Transverse colon (tissue), 4 donors: ENCODE data around the gene RNU4-1. TPM values are rescaled to one million over a fixed set of nuclear protein-coding genes. Genes with fewer than 3 reads are reported as not detected.
A peak's percentile ranks its signal among the peaks of the same experiment; 100 is the strongest.
"Not testable (repeated sequence)": the region's sequence is repeated elsewhere in the genome, so short reads cannot be mapped to it uniquely, and the experiment has no call there.

Source experiments
- DNase-seq: peaks from one replicate; pipeline ENCODE4 v3.0.0-alpha.2; 2019
- H3K27ac ChIP-seq, 4 donors: fragments of 200-600 bp; sonication (generic); 2 replicates each; pipeline ENCODE4 v1.5.1; 2016 to 2018; ENCODE audit warnings: inconsistent platforms in 4 of 4
- H3K27me3 ChIP-seq: fragments of 200-600 bp; sonication (generic); 2 replicates; pipeline ENCODE4 v1.5.1; 2017; ENCODE audit warnings: inconsistent platforms
- H3K36me3 ChIP-seq, 4 donors: fragments of 200-600 bp; sonication (generic); 2 replicates each; pipeline ENCODE4 v1.5.1; 2017 to 2019; ENCODE audit warnings: inconsistent platforms in 4 of 4
- H3K4me1 ChIP-seq, 4 donors: fragments of 200-600 bp; sonication (generic); 2 replicates each; pipeline ENCODE4 v1.5.1; 2017 to 2020; ENCODE audit warnings: inconsistent platforms in 4 of 4
- H3K4me3 ChIP-seq, 4 donors: fragments of 200-600 bp; sonication (generic); 1 replicate in 1 of 4; 2 replicates in 3 of 4; pipeline versions ENCODE4 v1.5.1 to v1.6.1; 2017 to 2019; ENCODE audit warnings: inconsistent platforms in 4 of 4
- H3K9me3 ChIP-seq, 2 donors: fragments of 200-600 bp; sonication (generic); 2 replicates each; pipeline ENCODE4 v1.5.1; 2017 to 2019; ENCODE audit warnings: inconsistent platforms in 2 of 2
- CTCF ChIP-seq, 5 experiments: fragments of 200-600 bp in 3 of 5; fragments of 450-650 bp in 2 of 5; sonication (generic) in 3 of 5; IDR thresholded peaks; 1 replicate in 2 of 5; 2 replicates in 3 of 5; pipeline ENCODE4 v1.5.1; 2016 to 2017; ENCODE audit warnings: antibody characterized with exemption in 5 of 5, inconsistent platforms in 3 of 5, mild to moderate bottlenecking in 2 of 5, moderate library complexity in 1 of 5
- EP300 ChIP-seq: sonication (generic); formaldehyde crosslinking; IDR thresholded peaks from one replicate; pipeline ENCODE4 v1.6.1; 2017; ENCODE audit warnings: antibody characterized with exemption, low read depth
- POLR2A ChIP-seq: fragments of 450-650 bp; IDR thresholded peaks from one replicate; pipeline ENCODE4 v1.6.1; 2016; ENCODE audit warnings: antibody characterized with exemption, mild to moderate bottlenecking, moderate library complexity
- POLR2AphosphoS5 ChIP-seq, 3 donors: sonication (generic); formaldehyde crosslinking; IDR thresholded peaks; one replicate each; pipeline ENCODE4 v1.6.1; 2016; ENCODE audit warnings: antibody characterized with exemption in 3 of 3
- WGBS, 2 donors: methylation state at CpG; one replicate each; pipeline ENCODE4 v1.1.5; 2018; ENCODE audit warnings: low coverage in 1 of 2; 5-methylcytosine and 5-hydroxymethylcytosine counted together
- in situ Hi-C, 4 donors: fragments of 200-750 bp; cut with MboI; loops; one replicate each; pipeline versions ENCODE4 v1.15.0 to v1.15.1; 2017; ENCODE audit warnings: low sequenced_read_pairs in 3 of 4, low pct_ligation_motif_present in 1 of 4, low pct_unique_long_range_greater_than_20kb in 1 of 4
- intact Hi-C: fragments of 100-400 bp; cut with DNase I; formaldehyde crosslinking; loops from one replicate; pipeline ENCODE4 v1.15.1; 2023; ENCODE audit warnings: low total_unique reads
- total RNA-seq, 4 donors: library from RNA; depleted of rRNA; stranded (reverse); fragments of >200 nt; gene quantifications; one replicate each; pipeline ENCODE4 v1.1.0, GENCODE V29; 2016

RNU4-1 gene
- total RNA-seq, 4 donors from 2014 or later, result under 0.01 TPM; not detected in 1

GRCh38 chr12:120249875-120250795, 42.9 kb downstream of the RNU4-1 start:
- intact Hi-C loops (loop anchor here (5.0 kb wide), 1 partner anchor 268 kb away; no protein-coding TSS in a partner anchor), in situ Hi-C loops (no loop called here)
- 38% methylated on average over 7 of the region's 8 CpGs; no CpG with 5 or more reads in 1 of the 2 donors for WGBS, 2 donors
- TF ChIP-seq CTCF (IDR thresholded peaks at IDR 0.05) (no peak), POLR2AphosphoS5 (IDR thresholded peaks at IDR 0.05) (no peak), EP300 (no peak), POLR2A (no peak)
- Histone ChIP-seq H3K4me3 (no peak overlapping the region), H3K4me1 (peaks cover 12 to 77% (median 37%) of the 10 kb centered on the region in 4 donors), H3K27ac (peak overlapping the region; percentile 47 to 87 (median 55)), H3K36me3 (no peaks in the 10 kb centered on the region), H3K9me3 (no peaks in the 10 kb centered on the region), H3K27me3 (no peaks in the 10 kb centered on the region)
- DNase-seq, result no peak

GRCh38 chr12:120249266-120249874, 43.7 kb downstream of the RNU4-1 start:
- Histone ChIP-seq H3K4me3 (no peak overlapping the region), H3K27ac (peak overlapping the region; percentile 47 to 87 (median 55)), H3K4me1 (peaks cover 12 to 76% (median 35%) of the 10 kb centered on the region in 4 donors), H3K36me3 (no peaks in the 10 kb centered on the region), H3K9me3 (no peaks in the 10 kb centered on the region), H3K27me3 (no peaks in the 10 kb centered on the region)
- WGBS, 2 donors, result 48 to 60% methylated on average over 1 to 4 of the region's 4 CpGs
- in situ Hi-C loops, result no loop called here
- intact Hi-C loops, result loop anchor here (5.0 kb wide), 1 partner anchor 267 kb away; no protein-coding TSS in a partner anchor
- TF ChIP-seq CTCF (IDR thresholded peaks at IDR 0.05) (no peak), POLR2AphosphoS5 (IDR thresholded peaks at IDR 0.05) (no peak)
- DNase-seq, result no peak

- Histone ChIP-seq H3K27me3 (no peaks in the 10 kb centered on the region), H3K4me1 (peaks cover 12 to 68% (median 34%) of the 10 kb centered on the region in 4 donors), H3K27ac (peak overlapping the region; percentile 48 to 87 (median 54)), H3K9me3 (no peaks in the 10 kb centered on the region), H3K4me3 (no peak overlapping the region), H3K36me3 (no peaks in the 10 kb centered on the region)
- TF ChIP-seq CTCF (IDR thresholded peaks at IDR 0.05) (no peak), POLR2A (no peak), POLR2AphosphoS5 (IDR thresholded peaks at IDR 0.05) (no peak), EP300 (no peak)
- in situ Hi-C loops, result no loop called here
- DNase-seq, result no peak
- 67 to 81% methylated on average over 6 of the region's 6 CpGs for WGBS, 2 donors
- intact Hi-C loops, result loop anchor here (5.0 kb wide), 1 partner anchor 265 kb away; no protein-coding TSS in a partner anchor
These were observed 45.4 kb downstream of the RNU4-1 start for GRCh38 chr12:120247621-120248030.

GRCh38 chr12:120247183-120247582, 45.9 kb downstream of the RNU4-1 start:
- 60 to 71% methylated on average over 3 of the region's 3 CpGs for WGBS, 2 donors
- in situ Hi-C loops (no loop called here), intact Hi-C loops (loop anchor here (5.0 kb wide), 1 partner anchor 265 kb away; no protein-coding TSS in a partner anchor)
- Histone ChIP-seq H3K4me1 (peaks cover 12 to 68% (median 34%) of the 10 kb centered on the region in 4 donors), H3K4me3 (no peak overlapping the region), H3K9me3 (no peaks in the 10 kb centered on the region), H3K27me3 (no peaks in the 10 kb centered on the region), H3K27ac (peak overlapping the region; percentile 37 to 87 (median 50)), H3K36me3 (no peaks in the 10 kb centered on the region)
- no peak for TF ChIP-seq POLR2A
- TF ChIP-seq CTCF (IDR thresholded peaks at IDR 0.05), result no peak
- TF ChIP-seq EP300, result no peak
- TF ChIP-seq POLR2AphosphoS5 (IDR thresholded peaks at IDR 0.05), result no peak
- no peak for DNase-seq

- H3K27ac ChIP-seq, result peak overlapping the region in 3 of 4 donors; percentile 37 to 87 (median 51)
These were observed 46.3 kb downstream of the RNU4-1 start for GRCh38 chr12:120246705-120247104.

More at GRCh38 chr12:120246705-120247104, 46.3 kb downstream of the RNU4-1 start:
- H3K9me3 ChIP-seq, H3K36me3 ChIP-seq, DNase-seq, H3K27me3 ChIP-seq, in situ Hi-C loops, H3K4me3 ChIP-seq: not testable (repeated sequence)
- peaks cover 14 to 70% (median 39%) of the 10 kb centered on the region in 4 donors for H3K4me1 ChIP-seq
- 68 to 78% methylated on average over 5 of the region's 5 CpGs for WGBS, 2 donors
- intact Hi-C loops, result loop anchor here (5.0 kb wide), 1 partner anchor 264 kb away; no protein-coding TSS in a partner anchor
